ENCODE measurements around the gene RBMS2. TPM values are rescaled to one million over a fixed set of nuclear protein-coding genes. Genes with fewer than 3 reads are reported as not detected.
A peak's percentile ranks its signal among the peaks of the same experiment; 100 is the strongest.

RBMS2 gene
- total RNA-seq, 3 donors from 2014 or later, result 35.9 to 47.8 (median 41.0) TPM

GRCh38 chr12:56591126-56591525, 69.5 kb downstream of the RBMS2 start:
- DNase-seq (no peak), ATAC-seq (no peak)
- intact Hi-C loops (cut with DNase I, micrococcal nuclease), result no loop called here
- H3K4me1 ChIP-seq (ENCODE audit: low read depth), result no peaks in the 10 kb centered on the region
- no peaks in the 10 kb centered on the region for H3K9me3 ChIP-seq
- TF ChIP-seq CTCF (IDR thresholded peaks at IDR 0.05), result no peak
- H3K4me3 ChIP-seq, result no peak overlapping the region
- H3K36me3 ChIP-seq (ENCODE audit: low read depth), result no peaks in the 10 kb centered on the region

- Histone ChIP-seq H3K4me1 (ENCODE audit: low read depth) (no peaks in the 10 kb centered on the region), H3K36me3 (ENCODE audit: low read depth) (no peaks in the 10 kb centered on the region), H3K9me3 (no peaks in the 10 kb centered on the region), H3K4me3 (no peak overlapping the region)
- DNase-seq (no peak), ATAC-seq (no peak)
- intact Hi-C loops (cut with DNase I, micrococcal nuclease), result no loop called here
- TF ChIP-seq CTCF (IDR thresholded peaks at IDR 0.05), result no peak
Measured at GRCh38 chr12:56591961-56592360, 70.3 kb downstream of the RBMS2 start.

- Histone ChIP-seq H3K9me3 (no peaks in the 10 kb centered on the region), H3K4me3 (no peak overlapping the region), H3K4me1 (ENCODE audit: low read depth) (no peaks in the 10 kb centered on the region), H3K36me3 (ENCODE audit: low read depth) (no peaks in the 10 kb centered on the region)
- DNase-seq, result peak in 2 of 3 donors; percentile 54 to 55
- peak; percentile 66 for ATAC-seq
- peak; percentile 60 for TF ChIP-seq CTCF (IDR thresholded peaks at IDR 0.05)
- intact Hi-C loops (cut with DNase I, micrococcal nuclease), result no loop called here
Measured at GRCh38 chr12:56593909-56594621, 72.4 kb downstream of the RBMS2 start.

- DNase-seq (no peak), ATAC-seq (no peak)
- TF ChIP-seq CTCF (IDR thresholded peaks at IDR 0.05), result no peak
- H3K9me3 ChIP-seq, result no peaks in the 10 kb centered on the region
- intact Hi-C loops (cut with DNase I, micrococcal nuclease), result no loop called here
- H3K36me3 ChIP-seq (ENCODE audit: low read depth), result peaks cover 10% of the 10 kb centered on the region
- no peak overlapping the region for H3K4me3 ChIP-seq
- H3K4me1 ChIP-seq (ENCODE audit: low read depth), result no peaks in the 10 kb centered on the region
Measured at GRCh38 chr12:56596815-56597214, 75.2 kb downstream of the RBMS2 start.

- no peak overlapping the region for H3K4me3 ChIP-seq
- peaks cover 22% of the 10 kb centered on the region for H3K36me3 ChIP-seq (ENCODE audit: low read depth)
- no peak for DNase-seq
- H3K9me3 ChIP-seq, result no peaks in the 10 kb centered on the region
- no peak for TF ChIP-seq CTCF (IDR thresholded peaks at IDR 0.05)
- no peak for ATAC-seq
- no peaks in the 10 kb centered on the region for H3K4me1 ChIP-seq (ENCODE audit: low read depth)
- intact Hi-C loops (cut with DNase I, micrococcal nuclease), result no loop called here
Measured at GRCh38 chr12:56599041-56599440, 77.4 kb downstream of the RBMS2 start.

All from mucosa of descending colon (tissue), 3 donors.